GM18870 (cell line): ENCODE measurements around the gene DMD.
"Not testable (repeated sequence)": the region's sequence is repeated elsewhere in the genome, so short reads cannot be mapped to it uniquely, and the experiment has no call there.

Experiments
- ATAC-seq: cut with Tn5 transposase; IDR thresholded peaks from one replicate; pipeline ENCODE4 v1.9.1; 2021; ENCODE audit warnings: moderate library complexity; ENCODE audit not compliant: unreplicated experiment

Gene DMD

GRCh38 chrX:33211356-33212260, at the start of gene DMD:
DMD (minus strand) TSS chrX:33211549; CDS start chrX:33211312, 237 bp downstream.
- ATAC-seq, result no peak

GRCh38 chrX:33252306-33252825, 41.0 kb upstream of the DMD start:
- ATAC-seq, result no peak

- ATAC-seq, result no peak
Measured at GRCh38 chrX:33218819-33219218, 7.5 kb upstream of the DMD start.

GRCh38 chrX:33210156-33210555, 1.2 kb downstream of the DMD start:
- ATAC-seq, result no peak

GRCh38 chrX:33207056-33207455, 4.3 kb downstream of the DMD start:
- ATAC-seq, result no peak

- ATAC-seq, result no peak
Measured at GRCh38 chrX:33205321-33205720, 6.0 kb downstream of the DMD start.

- no peak for ATAC-seq
Measured at GRCh38 chrX:33204889-33205288, 6.5 kb downstream of the DMD start.

- no peak for ATAC-seq
Measured at GRCh38 chrX:33198561-33199279, 12.6 kb downstream of the DMD start.

- ATAC-seq, result no peak
Measured at GRCh38 chrX:33195698-33196097, 15.7 kb downstream of the DMD start.

GRCh38 chrX:33194876-33195433, 16.4 kb downstream of the DMD start:
- ATAC-seq, result no peak

- no peak for ATAC-seq
Measured at GRCh38 chrX:33194289-33194688, 17.1 kb downstream of the DMD start.

GRCh38 chrX:33190016-33190415, 21.3 kb downstream of the DMD start:
- no peak for ATAC-seq

GRCh38 chrX:33188881-33189280, 22.5 kb downstream of the DMD start:
- ATAC-seq, result no peak

GRCh38 chrX:33188286-33188685, 23.1 kb downstream of the DMD start:
- ATAC-seq, result no peak

- ATAC-seq, result not testable (repeated sequence)
Measured at GRCh38 chrX:33184803-33185202, 26.5 kb downstream of the DMD start.

GRCh38 chrX:33183361-33183760, 28.0 kb downstream of the DMD start:
- ATAC-seq, result no peak

- ATAC-seq, result no peak
Measured at GRCh38 chrX:33178690-33179089, 32.7 kb downstream of the DMD start.

GRCh38 chrX:33178218-33178617, 33.1 kb downstream of the DMD start:
- ATAC-seq, result no peak

- ATAC-seq, result no peak
Measured at GRCh38 chrX:33175201-33175600, 36.1 kb downstream of the DMD start.

GRCh38 chrX:33171041-33171440, 40.3 kb downstream of the DMD start:
- no peak for ATAC-seq

GRCh38 chrX:33161829-33162228, 49.5 kb downstream of the DMD start:
- ATAC-seq, result no peak

GRCh38 chrX:33160273-33160672, 51.1 kb downstream of the DMD start:
- no peak for ATAC-seq
